H1 (cell line): ENCODE data around the gene PLB1.

Source experiments
- CHD1 ChIP-seq: IDR thresholded peaks from 2 replicates; pipeline ENCODE4 v1.6.1; 2012; ENCODE audit warnings: low read depth, low read length, improper control_type of control experiment
- EP300 ChIP-seq, 2 experiments: IDR thresholded peaks; 1 replicate in 1 of 2; 2 replicates in 1 of 2; pipeline ENCODE4 v1.6.1; 2011 to 2012; ENCODE audit warnings: low read depth in 2 of 2, low read length in 2 of 2, mild to moderate bottlenecking in 2 of 2, borderline replicate concordance in 1 of 2, inconsistent platforms in 1 of 2, moderate library complexity in 1 of 2
- EZH2 ChIP-seq: fragments of 200-600 bp; sonication (generic); IDR thresholded peaks from 2 replicates; pipeline ENCODE4 v1.7.1; 2012; ENCODE audit warnings: low read depth, mild to moderate bottlenecking, moderate library complexity, low read length, inconsistent platforms; ENCODE audit not compliant: severe bottlenecking
- POLR2A ChIP-seq, 2 experiments: IDR thresholded peaks; 1 replicate in 1 of 2; 2 replicates in 1 of 2; pipeline ENCODE4 v1.6.1; 2011; ENCODE audit warnings: low read depth in 2 of 2, low read length in 2 of 2, mild to moderate bottlenecking in 2 of 2; ENCODE audit errors: control extremely low read depth in 1 of 2
- RAD21 ChIP-seq, 2 experiments: IDR thresholded peaks in 1 of 2; conservative IDR thresholded peaks in 1 of 2; 2 replicates each; pipeline ENCODE4 v1.6.1; 2011; ENCODE audit warnings: low read depth in 2 of 2, low read length in 2 of 2, improper control_type of control experiment in 1 of 2, inconsistent platforms in 1 of 2, mild to moderate bottlenecking in 1 of 2, moderate library complexity in 1 of 2
- RBBP5 ChIP-seq: IDR thresholded peaks from 2 replicates; pipeline ENCODE4 v1.7.1; 2012; ENCODE audit warnings: low read depth, mild to moderate bottlenecking, inconsistent platforms, low read length, moderate library complexity, borderline replicate concordance
- SIX5 ChIP-seq: IDR thresholded peaks from 2 replicates; pipeline ENCODE4 v1.6.1; 2011; ENCODE audit warnings: mild to moderate bottlenecking, low read depth, low read length
- TAF1 ChIP-seq: IDR thresholded peaks from 2 replicates; pipeline ENCODE4 v1.6.1; 2011; ENCODE audit warnings: mild to moderate bottlenecking, low read depth, low read length
- TF ChIP-seq, protein P1 (sequence below), 3 experiments: IDR thresholded peaks; 1 replicate in 2 of 3; 2 replicates in 1 of 3; pipeline versions ENCODE4 v1.5.1 to v1.6.1; 2011; ENCODE audit warnings: low read length in 3 of 3, mild to moderate bottlenecking in 3 of 3, inconsistent platforms in 2 of 3, low read depth in 1 of 3, moderate library complexity in 1 of 3; ENCODE audit not compliant: insufficient read depth in 1 of 3; ENCODE audit errors: control extremely low read depth in 1 of 3

DNA sequence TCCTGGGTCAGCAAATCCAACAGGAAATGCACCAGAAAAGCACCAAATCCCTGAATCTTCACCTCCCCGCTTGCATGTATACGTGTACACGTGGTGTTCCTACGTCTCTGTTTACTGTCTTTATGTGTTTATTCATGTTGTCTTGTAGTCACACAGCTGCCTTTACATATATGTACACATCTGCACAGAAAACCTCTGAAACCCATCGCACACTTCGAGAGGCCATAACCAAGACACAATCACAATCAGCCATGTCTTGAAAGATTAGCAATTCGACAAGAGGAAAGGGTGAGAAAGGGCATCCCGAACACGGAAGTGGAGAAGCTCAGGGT lies 98.1 kb downstream of the PLB1 start:
- TF ChIP-seq, protein P1, sequence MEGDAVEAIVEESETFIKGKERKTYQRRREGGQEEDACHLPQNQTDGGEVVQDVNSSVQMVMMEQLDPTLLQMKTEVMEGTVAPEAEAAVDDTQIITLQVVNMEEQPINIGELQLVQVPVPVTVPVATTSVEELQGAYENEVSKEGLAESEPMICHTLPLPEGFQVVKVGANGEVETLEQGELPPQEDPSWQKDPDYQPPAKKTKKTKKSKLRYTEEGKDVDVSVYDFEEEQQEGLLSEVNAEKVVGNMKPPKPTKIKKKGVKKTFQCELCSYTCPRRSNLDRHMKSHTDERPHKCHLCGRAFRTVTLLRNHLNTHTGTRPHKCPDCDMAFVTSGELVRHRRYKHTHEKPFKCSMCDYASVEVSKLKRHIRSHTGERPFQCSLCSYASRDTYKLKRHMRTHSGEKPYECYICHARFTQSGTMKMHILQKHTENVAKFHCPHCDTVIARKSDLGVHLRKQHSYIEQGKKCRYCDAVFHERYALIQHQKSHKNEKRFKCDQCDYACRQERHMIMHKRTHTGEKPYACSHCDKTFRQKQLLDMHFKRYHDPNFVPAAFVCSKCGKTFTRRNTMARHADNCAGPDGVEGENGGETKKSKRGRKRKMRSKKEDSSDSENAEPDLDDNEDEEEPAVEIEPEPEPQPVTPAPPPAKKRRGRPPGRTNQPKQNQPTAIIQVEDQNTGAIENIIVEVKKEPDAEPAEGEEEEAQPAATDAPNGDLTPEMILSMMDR (IDR thresholded peaks at IDR 0.05; ENCODE audit: control extremely low read depth in 1 of 3, insufficient read depth in 1 of 3, low read depth in 1 of 3, low read length in 3 of 3): no peak
- TF ChIP-seq TAF1: no peak
- no peak for TF ChIP-seq CHD1
- no peak for TF ChIP-seq POLR2A (IDR thresholded peaks at IDR 0.05; ENCODE audit: control extremely low read depth in 1 of 2, low read depth in 2 of 2, low read length in 2 of 2)
- TF ChIP-seq EP300 (IDR thresholded peaks at IDR 0.05; ENCODE audit: borderline replicate concordance in 1 of 2, low read depth in 2 of 2, low read length in 2 of 2): no peak
- no peak for TF ChIP-seq EZH2
- TF ChIP-seq RBBP5: no peak
- TF ChIP-seq RAD21 (IDR thresholded peaks at IDR 0.05 in 1 of 2, conservative IDR thresholded peaks at IDR 0.05 in 1 of 2; ENCODE audit: low read depth in 2 of 2, low read length in 2 of 2): no peak
- TF ChIP-seq SIX5: no peak
